NB4 (cell line): Measurements from ENCODE around the gene SPRR1A.

Source experiments
- POLR2A ChIP-seq: IDR thresholded peaks from 2 replicates; pipeline ENCODE4 v1.6.1; 2011; ENCODE audit warnings: mild to moderate bottlenecking; ENCODE audit not compliant: insufficient read length; ENCODE audit errors: extremely low read depth
- TF ChIP-seq, protein P1 (sequence below): IDR thresholded peaks from one replicate; pipeline ENCODE4 v1.5.1; 2012; ENCODE audit warnings: low read depth, low read length

DNA sequence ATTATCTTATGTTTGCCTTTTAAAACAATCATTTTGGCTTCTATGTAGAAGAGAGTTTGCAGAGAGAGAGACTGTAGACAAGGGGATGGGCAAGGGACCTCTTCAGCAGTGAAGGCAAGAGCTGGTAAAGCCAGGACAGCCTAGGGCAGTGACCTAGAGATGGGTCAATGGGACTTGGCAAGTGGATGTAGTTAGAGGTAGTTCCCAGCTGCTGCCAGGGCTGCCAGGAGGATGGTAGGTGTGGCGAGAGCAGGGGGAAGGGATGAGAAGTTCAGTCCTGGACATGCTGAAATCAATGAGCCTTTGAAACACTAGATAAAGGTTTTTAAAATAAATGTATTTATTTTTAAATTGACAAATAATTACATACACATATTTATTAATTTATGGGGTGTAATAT is 43.3 kb upstream of the SPRR1A start:
- TF ChIP-seq, protein P1, sequence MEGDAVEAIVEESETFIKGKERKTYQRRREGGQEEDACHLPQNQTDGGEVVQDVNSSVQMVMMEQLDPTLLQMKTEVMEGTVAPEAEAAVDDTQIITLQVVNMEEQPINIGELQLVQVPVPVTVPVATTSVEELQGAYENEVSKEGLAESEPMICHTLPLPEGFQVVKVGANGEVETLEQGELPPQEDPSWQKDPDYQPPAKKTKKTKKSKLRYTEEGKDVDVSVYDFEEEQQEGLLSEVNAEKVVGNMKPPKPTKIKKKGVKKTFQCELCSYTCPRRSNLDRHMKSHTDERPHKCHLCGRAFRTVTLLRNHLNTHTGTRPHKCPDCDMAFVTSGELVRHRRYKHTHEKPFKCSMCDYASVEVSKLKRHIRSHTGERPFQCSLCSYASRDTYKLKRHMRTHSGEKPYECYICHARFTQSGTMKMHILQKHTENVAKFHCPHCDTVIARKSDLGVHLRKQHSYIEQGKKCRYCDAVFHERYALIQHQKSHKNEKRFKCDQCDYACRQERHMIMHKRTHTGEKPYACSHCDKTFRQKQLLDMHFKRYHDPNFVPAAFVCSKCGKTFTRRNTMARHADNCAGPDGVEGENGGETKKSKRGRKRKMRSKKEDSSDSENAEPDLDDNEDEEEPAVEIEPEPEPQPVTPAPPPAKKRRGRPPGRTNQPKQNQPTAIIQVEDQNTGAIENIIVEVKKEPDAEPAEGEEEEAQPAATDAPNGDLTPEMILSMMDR: no peak
- no peak for TF ChIP-seq POLR2A
